Breast epithelium (tissue), 4 donors: Measurements from ENCODE around the gene TLE1. TPM values are rescaled to one million over a fixed set of nuclear protein-coding genes. Genes with fewer than 3 reads are reported as not detected.

Experiments used
- DNase-seq, 2 donors: peaks; one replicate each; pipeline ENCODE4 v3.0.0-alpha.2; 2019; ENCODE audit warnings: low spot score in 2 of 2
- H3K27ac ChIP-seq, 2 donors: fragments of 200-600 bp; sonication (generic) in 1 of 2; one replicate each; pipeline ENCODE4 v1.5.1; 2016 to 2019; ENCODE audit warnings: mild to moderate bottlenecking in 1 of 2
- H3K27me3 ChIP-seq, 2 donors: fragments of 200-600 bp; sonication (generic) in 1 of 2; one replicate each; pipeline versions ENCODE4 v1.5.1 to v1.6.0; 2017 to 2019; ENCODE audit warnings: control low read depth in 1 of 2, mild to moderate bottlenecking in 1 of 2
- H3K36me3 ChIP-seq: fragments of 200-600 bp; one replicate; pipeline ENCODE4 v1.5.1; 2019
- H3K4me1 ChIP-seq, 2 donors: fragments of 200-600 bp; sonication (generic); one replicate each; pipeline ENCODE4 v1.5.1; 2016 to 2019; ENCODE audit warnings: control low read depth in 1 of 2
- H3K4me3 ChIP-seq, 3 donors: fragments of 200-600 bp; sonication (generic); 1 replicate in 2 of 3; 2 replicates in 1 of 3; pipeline ENCODE4 v1.5.1; 2016 to 2019; ENCODE audit warnings: mild to moderate bottlenecking in 3 of 3, moderate library complexity in 2 of 3
- H3K9me3 ChIP-seq, 2 donors: fragments of 200-600 bp; sonication (generic) in 1 of 2; one replicate each; pipeline ENCODE4 v1.5.1; 2016 to 2019; ENCODE audit warnings: control low read depth in 1 of 2
- POLR2A ChIP-seq: fragments of 450-650 bp; IDR thresholded peaks from one replicate; pipeline ENCODE4 v1.6.1; 2016; ENCODE audit warnings: antibody characterized with exemption, mild to moderate bottlenecking, moderate library complexity
- POLR2AphosphoS5 ChIP-seq, 3 donors: sonication (generic); formaldehyde crosslinking; IDR thresholded peaks; one replicate each; pipeline ENCODE4 v1.6.1; 2017; ENCODE audit warnings: antibody characterized with exemption in 3 of 3
- intact Hi-C: fragments of 100-400 bp; cut with DNase I; formaldehyde crosslinking; loops from one replicate; pipeline ENCODE4 v1.15.1; 2023; ENCODE audit warnings: low total_unique reads
- total RNA-seq, 3 donors: library from RNA; depleted of rRNA; stranded (reverse); fragments of >200 nt; gene quantifications; one replicate each; pipeline ENCODE4 v1.1.0, GENCODE V29; 2016
- TF ChIP-seq, protein P1 (sequence below), 3 donors: fragments of 450-650 bp; IDR thresholded peaks; one replicate each; pipeline ENCODE4 v1.5.1; 2016 to 2017; ENCODE audit warnings: antibody characterized with exemption in 3 of 3, mild to moderate bottlenecking in 3 of 3, moderate library complexity in 3 of 3

Gene TLE1
- total RNA-seq, 3 donors from 2014 or later: 41.1 to 52.1 (median 47.4) TPM

DNA sequence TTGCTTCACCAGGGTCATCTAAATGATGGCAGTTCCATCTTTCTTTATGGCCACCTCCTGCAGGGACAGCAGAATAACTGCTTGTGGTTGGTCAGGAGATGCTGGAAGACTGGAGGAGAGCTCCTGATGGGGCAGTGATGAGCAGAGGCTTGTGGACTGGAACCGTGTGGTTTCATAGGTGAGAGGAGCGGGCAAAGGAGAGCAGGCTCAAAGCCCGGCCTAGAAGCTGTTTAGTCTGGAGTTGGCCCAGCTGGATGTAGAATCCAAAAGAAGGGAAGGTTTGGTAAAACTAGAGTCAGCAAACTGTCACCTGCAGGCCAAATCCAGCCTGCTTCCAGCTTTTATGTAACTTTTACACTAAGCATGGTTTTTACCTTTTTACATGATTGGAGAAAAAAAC is 32.9 kb upstream of the TLE1 start:
- DNase-seq: no peak
- Histone ChIP-seq H3K36me3 (no peaks in the 10 kb centered on the region), H3K4me3 (no peak overlapping the region), H3K27ac (no peak overlapping the region), H3K4me1 (no peaks in the 10 kb centered on the region), H3K9me3 (no peaks in the 10 kb centered on the region), H3K27me3 (no peaks in the 10 kb centered on the region)
- intact Hi-C loops: no loop called here
- TF ChIP-seq POLR2A: no peak
- TF ChIP-seq, protein P1, sequence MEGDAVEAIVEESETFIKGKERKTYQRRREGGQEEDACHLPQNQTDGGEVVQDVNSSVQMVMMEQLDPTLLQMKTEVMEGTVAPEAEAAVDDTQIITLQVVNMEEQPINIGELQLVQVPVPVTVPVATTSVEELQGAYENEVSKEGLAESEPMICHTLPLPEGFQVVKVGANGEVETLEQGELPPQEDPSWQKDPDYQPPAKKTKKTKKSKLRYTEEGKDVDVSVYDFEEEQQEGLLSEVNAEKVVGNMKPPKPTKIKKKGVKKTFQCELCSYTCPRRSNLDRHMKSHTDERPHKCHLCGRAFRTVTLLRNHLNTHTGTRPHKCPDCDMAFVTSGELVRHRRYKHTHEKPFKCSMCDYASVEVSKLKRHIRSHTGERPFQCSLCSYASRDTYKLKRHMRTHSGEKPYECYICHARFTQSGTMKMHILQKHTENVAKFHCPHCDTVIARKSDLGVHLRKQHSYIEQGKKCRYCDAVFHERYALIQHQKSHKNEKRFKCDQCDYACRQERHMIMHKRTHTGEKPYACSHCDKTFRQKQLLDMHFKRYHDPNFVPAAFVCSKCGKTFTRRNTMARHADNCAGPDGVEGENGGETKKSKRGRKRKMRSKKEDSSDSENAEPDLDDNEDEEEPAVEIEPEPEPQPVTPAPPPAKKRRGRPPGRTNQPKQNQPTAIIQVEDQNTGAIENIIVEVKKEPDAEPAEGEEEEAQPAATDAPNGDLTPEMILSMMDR (IDR thresholded peaks at IDR 0.05): no peak
- no peak for TF ChIP-seq POLR2AphosphoS5 (IDR thresholded peaks at IDR 0.05)

DNA sequence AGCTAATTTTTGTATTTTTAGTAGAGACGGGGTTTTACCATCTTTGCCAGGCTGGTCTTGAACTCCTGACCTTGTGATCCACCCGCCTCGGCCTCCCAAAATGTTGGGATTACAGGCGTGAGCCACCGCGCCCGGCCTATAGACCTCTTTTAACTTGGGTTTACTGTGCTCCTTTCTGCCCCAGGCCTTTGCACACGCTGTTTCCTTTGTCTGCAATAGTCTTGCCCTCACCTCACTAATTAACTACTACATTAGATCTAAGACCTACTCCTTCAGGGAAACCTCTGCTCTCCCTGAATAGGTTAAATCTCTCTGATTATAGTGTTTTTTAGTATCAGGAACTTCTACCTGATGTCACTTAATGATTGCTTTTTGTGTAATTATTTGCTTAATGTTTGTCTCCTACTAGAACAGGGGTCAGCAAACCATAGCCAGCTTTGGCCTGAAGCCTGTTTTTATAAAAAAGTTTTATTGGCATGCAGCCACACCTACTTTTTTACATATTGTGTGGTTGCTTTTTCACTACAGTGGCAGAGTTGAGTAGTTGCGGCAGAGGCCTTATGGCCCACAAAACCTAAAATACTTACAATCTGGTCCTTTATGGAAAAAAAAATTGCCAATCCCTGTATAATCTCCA is 31.2 kb upstream of the TLE1 start:
- TF ChIP-seq, protein P1 (IDR thresholded peaks at IDR 0.05): no peak
- no peak for TF ChIP-seq POLR2AphosphoS5 (IDR thresholded peaks at IDR 0.05)
- TF ChIP-seq POLR2A: no peak
- intact Hi-C loops: no loop called here
- DNase-seq: no peak

DNA sequence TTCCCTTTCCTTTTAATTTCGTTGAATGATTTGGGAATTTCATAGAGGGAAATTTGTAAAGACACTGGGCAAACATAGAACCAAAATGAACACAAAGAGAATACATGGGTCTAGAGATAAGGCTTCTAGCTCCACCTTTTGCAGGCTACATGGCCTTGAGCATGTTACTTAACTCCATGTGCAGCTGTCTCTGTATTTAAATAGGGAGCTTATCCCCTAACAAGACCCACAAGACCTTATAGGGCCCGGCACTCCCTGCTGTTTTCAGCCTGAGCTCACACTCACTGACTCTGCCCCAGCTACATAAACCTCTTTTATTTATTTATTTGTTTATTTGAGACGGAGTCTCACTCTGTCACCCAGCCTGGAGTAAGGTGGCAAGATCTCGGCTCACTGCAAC is 30.6 kb upstream of the TLE1 start:
- intact Hi-C loops: no loop called here
- H3K36me3 ChIP-seq: no peaks in the 10 kb centered on the region
- no peak overlapping the region for H3K27ac ChIP-seq
- H3K4me3 ChIP-seq: no peak overlapping the region
- DNase-seq: no peak
- H3K4me1 ChIP-seq: no peaks in the 10 kb centered on the region
- no peak for TF ChIP-seq POLR2AphosphoS5 (IDR thresholded peaks at IDR 0.05)
- TF ChIP-seq POLR2A: no peak
- TF ChIP-seq, protein P1 (IDR thresholded peaks at IDR 0.05): no peak
- H3K27me3 ChIP-seq: no peaks in the 10 kb centered on the region
- no peaks in the 10 kb centered on the region for H3K9me3 ChIP-seq

More for the DNA sequence above, 31.2 kb upstream of the TLE1 start:
- Histone ChIP-seq H3K9me3 (no peaks in the 10 kb centered on the region), H3K36me3 (no peaks in the 10 kb centered on the region), H3K27ac (no peak overlapping the region), H3K27me3 (no peaks in the 10 kb centered on the region), H3K4me3 (no peak overlapping the region), H3K4me1 (no peaks in the 10 kb centered on the region)

DNA sequence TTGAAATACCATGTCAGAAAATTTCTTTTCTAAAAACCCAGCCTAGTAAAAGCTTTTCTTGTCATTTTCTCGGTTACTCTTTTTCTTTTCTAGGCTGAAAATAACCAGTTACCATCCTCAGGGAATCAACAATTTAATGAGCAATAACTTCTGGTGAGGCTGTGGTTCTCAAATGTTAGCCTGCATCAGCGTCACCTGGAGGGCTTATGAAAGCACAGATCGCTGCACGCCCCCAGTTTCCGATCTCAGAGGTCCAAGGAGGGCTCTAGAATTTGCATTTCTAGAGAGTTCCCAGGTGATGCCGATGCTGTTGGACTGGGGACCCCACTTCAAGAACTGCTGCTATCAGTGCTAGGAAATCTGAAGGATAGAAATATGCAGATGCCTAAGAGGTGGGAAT is 28.9 kb upstream of the TLE1 start:
- no peak for DNase-seq
- H3K27ac ChIP-seq: no peak overlapping the region
- H3K36me3 ChIP-seq: no peaks in the 10 kb centered on the region
- no peak overlapping the region for H3K4me3 ChIP-seq
- H3K4me1 ChIP-seq: no peaks in the 10 kb centered on the region
- intact Hi-C loops: no loop called here
- no peaks in the 10 kb centered on the region for H3K27me3 ChIP-seq
- no peaks in the 10 kb centered on the region for H3K9me3 ChIP-seq
- TF ChIP-seq POLR2AphosphoS5 (IDR thresholded peaks at IDR 0.05) (no peak), POLR2A (no peak)
- TF ChIP-seq, protein P1 (IDR thresholded peaks at IDR 0.05): no peak

DNA sequence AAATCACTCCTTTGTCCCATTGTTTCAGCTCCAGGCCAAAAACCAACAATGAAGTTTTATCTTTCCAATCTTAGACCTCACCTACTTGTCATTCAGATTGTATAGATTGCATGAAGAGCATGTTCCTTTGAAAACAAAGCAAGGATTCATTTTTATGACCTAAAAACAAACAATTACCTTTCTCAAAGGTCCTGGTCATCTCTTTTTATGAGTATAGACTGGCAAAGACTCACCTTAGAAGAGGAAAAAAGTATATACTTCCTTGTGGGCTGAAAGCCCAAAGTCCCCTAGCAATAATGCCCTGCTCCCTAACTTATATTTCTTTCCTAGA is 28.4 kb upstream of the TLE1 start:
- H3K27me3 ChIP-seq: no peaks in the 10 kb centered on the region
- peak overlapping the region in 1 of 2 donors; percentile 5 for H3K27ac ChIP-seq
- TF ChIP-seq POLR2AphosphoS5 (IDR thresholded peaks at IDR 0.05) (no peak), POLR2A (no peak)
- TF ChIP-seq, protein P1 (IDR thresholded peaks at IDR 0.05): no peak
- DNase-seq: no peak
- H3K36me3 ChIP-seq: no peaks in the 10 kb centered on the region
- intact Hi-C loops: no loop called here
- no peak overlapping the region for H3K4me3 ChIP-seq
- no peaks in the 10 kb centered on the region for H3K4me1 ChIP-seq
- no peaks in the 10 kb centered on the region for H3K9me3 ChIP-seq
